MCF 10A (cell line): ENCODE measurements around the gene MSANTD4. TPM values are rescaled to one million over a fixed set of nuclear protein-coding genes. Genes with fewer than 3 reads are reported as not detected.
A peak's percentile ranks its signal among the peaks of the same experiment; 100 is the strongest.
"Not testable (repeated sequence)": the region's sequence is repeated elsewhere in the genome, so short reads cannot be mapped to it uniquely, and the experiment has no call there.

Experiments
- BruUV-seq: library from RNA; stranded (reverse); fragments of 400-500 nt; replicated peaks from 2 replicates; lab custom pipeline; 2021; lab: Mats Ljungman, UMichigan
- CTCF ChIA-PET: fragments of 300-600 bp; sonication (Branson Sonifier 250); formaldehyde crosslinking; extraction: SDS; loops from one replicate; lab custom pipeline; 2021; ENCODE audit warnings: antibody characterized with exemption, inconsistent platforms; lab: Yijun Ruan, JAX
- POLR2A ChIA-PET: fragments of 300-600, 350-650 bp; sonication (Branson Sonifier 250); formaldehyde crosslinking; extraction: SDS; loops from one replicate; lab custom pipeline; 2020; ENCODE audit warnings: antibody characterized with exemption, inconsistent platforms; lab: Yijun Ruan, JAX
- DNase-seq: peaks from one replicate; pipeline ENCODE4 v3.0.0-alpha.2; 2018; ENCODE audit not compliant: unreplicated experiment
- H3K27ac Mint-ChIP-seq: one replicate; pipeline ENCODE4 v1.8.0; 2022; ENCODE audit warnings: mild to moderate bottlenecking, low read depth, mixed read lengths; ENCODE audit not compliant: unreplicated experiment
- H3K27me3 Mint-ChIP-seq: one replicate; pipeline ENCODE4 v1.8.0; 2022; ENCODE audit warnings: mixed read lengths; ENCODE audit not compliant: insufficient read depth, unreplicated experiment
- H3K36me3 Mint-ChIP-seq: one replicate; pipeline ENCODE4 v1.8.0; 2022; ENCODE audit warnings: mild to moderate bottlenecking, moderate library complexity, mixed read lengths; ENCODE audit not compliant: insufficient read depth, unreplicated experiment
- H3K4me1 Mint-ChIP-seq: one replicate; pipeline ENCODE4 v1.8.0; 2022; ENCODE audit warnings: mixed read lengths; ENCODE audit not compliant: insufficient read depth, unreplicated experiment
- H3K4me3 Mint-ChIP-seq: one replicate; pipeline ENCODE4 v1.8.0; 2022; ENCODE audit warnings: mild to moderate bottlenecking, moderate library complexity, mixed read lengths; ENCODE audit not compliant: unreplicated experiment
- H3K9me3 Mint-ChIP-seq: one replicate; pipeline ENCODE4 v1.8.0; 2022; ENCODE audit warnings: mixed read lengths; ENCODE audit not compliant: unreplicated experiment
- CTCF ChIP-seq: fragments of 200-600 bp; IDR thresholded peaks from one replicate; pipeline ENCODE4 v1.8.0; 2022; ENCODE audit warnings: antibody characterized with exemption, mild to moderate bottlenecking; ENCODE audit not compliant: unreplicated experiment
- intact Hi-C: fragments of 100-400 bp; cut with micrococcal nuclease; formaldehyde crosslinking; loops from 2 replicates; pipeline ENCODE4 v1.14.1; 2022
- total RNA-seq: library from RNA; stranded (reverse); gene quantifications from 2 replicates; pipeline ENCODE4 v1.2.3, GENCODE V29; 2022

Gene MSANTD4
- total RNA-seq, 1 experiment from 2014 or later: 31.2 TPM

- CTCF ChIA-PET: no interaction called here
Measured at GRCh38 chr11:106014620-106015019, 7.4 kb downstream of the MSANTD4 start.

GRCh38 chr11:106014035-106014434 is 8.0 kb downstream of the MSANTD4 start:
- peaks cover 25% of the 10 kb centered on the region for H3K4me1 Mint-ChIP-seq
- BruUV-seq: no TSS peak
- ChIA-PET POLR2A (interaction anchor here (0.6 kb wide), 1 partner anchor 1559 kb away, joined by 3 read pairs; no protein-coding TSS in a partner anchor), CTCF (interaction anchor here (0.6 kb wide), 1 partner anchor 33 kb away, joined by 3 read pairs; no protein-coding TSS in a partner anchor)
- peaks cover 40% of the 10 kb centered on the region for H3K36me3 Mint-ChIP-seq
- no peak for TF ChIP-seq CTCF
- intact Hi-C loops: no loop called here
- no peak overlapping the region for H3K27ac Mint-ChIP-seq
- DNase-seq: no peak
- H3K27me3 Mint-ChIP-seq: no peaks in the 10 kb centered on the region
- H3K4me3 Mint-ChIP-seq: no peak overlapping the region
- H3K9me3 Mint-ChIP-seq: no peaks in the 10 kb centered on the region

More at GRCh38 chr11:106014620-106015019, 7.4 kb downstream of the MSANTD4 start:
- TF ChIP-seq CTCF: no peak
- no TSS peak for BruUV-seq
- Mint-ChIP-seq H3K27me3 (no peaks in the 10 kb centered on the region), H3K4me3 (no peak overlapping the region), H3K9me3 (no peaks in the 10 kb centered on the region), H3K27ac (no peak overlapping the region), H3K4me1 (peaks cover 31% of the 10 kb centered on the region), H3K36me3 (peaks cover 37% of the 10 kb centered on the region)
- POLR2A ChIA-PET: interaction anchor here (0.6 kb wide), 1 partner anchor 1560 kb away, joined by 3 read pairs; no protein-coding TSS in a partner anchor
- intact Hi-C loops: no loop called here
- DNase-seq: no peak

- H3K27me3 Mint-ChIP-seq: no peaks in the 10 kb centered on the region
- peaks cover 52% of the 10 kb centered on the region for H3K36me3 Mint-ChIP-seq
- H3K9me3 Mint-ChIP-seq: no peaks in the 10 kb centered on the region
- H3K27ac Mint-ChIP-seq: peak overlapping the region; percentile 75
- ChIA-PET CTCF (no interaction called here), POLR2A (no interaction called here)
- BruUV-seq: no TSS peak
- intact Hi-C loops: no loop called here
- no peak for TF ChIP-seq CTCF
- no peak overlapping the region for H3K4me3 Mint-ChIP-seq
- peak; percentile 32 for DNase-seq
- peaks cover 15% of the 10 kb centered on the region for H3K4me1 Mint-ChIP-seq
Measured at GRCh38 chr11:106012744-106013143, 9.3 kb downstream of the MSANTD4 start.

GRCh38 chr11:106011481-106011880 is 10.6 kb downstream of the MSANTD4 start:
- DNase-seq: no peak
- CTCF ChIA-PET: interaction anchor here (0.6 kb wide), 2 partner anchors 26 to 49 kb away, joined by 3 to 5 read pairs; no protein-coding TSS in a partner anchor
- intact Hi-C loops: no loop called here
- Mint-ChIP-seq H3K27me3 (no peaks in the 10 kb centered on the region), H3K4me3 (no peak overlapping the region), H3K4me1 (peaks cover 14% of the 10 kb centered on the region), H3K9me3 (no peaks in the 10 kb centered on the region), H3K27ac (no peak overlapping the region), H3K36me3 (peaks cover 65% of the 10 kb centered on the region)
- no TSS peak for BruUV-seq
- TF ChIP-seq CTCF: no peak
- POLR2A ChIA-PET: no interaction called here

GRCh38 chr11:106003094-106003493 is 18.9 kb downstream of the MSANTD4 start:
- peaks cover 16% of the 10 kb centered on the region for H3K9me3 Mint-ChIP-seq
- DNase-seq, intact Hi-C loops, H3K27me3 Mint-ChIP-seq, POLR2A ChIA-PET, H3K4me1 Mint-ChIP-seq, BruUV-seq, H3K4me3 Mint-ChIP-seq, H3K27ac Mint-ChIP-seq: not testable (repeated sequence)
- H3K36me3 Mint-ChIP-seq: peaks cover 51% of the 10 kb centered on the region
- CTCF ChIA-PET: interaction anchor here (0.6 kb wide), 1 partner anchor 149 kb away, joined by 3 read pairs; no protein-coding TSS in a partner anchor
